ENCODE data around the gene TBC1D1. TPM values are rescaled to one million over a fixed set of nuclear protein-coding genes. Genes with fewer than 3 reads are reported as not detected.
"Not testable (repeated sequence)": the region's sequence is repeated elsewhere in the genome, so short reads cannot be mapped to it uniquely, and the experiment has no call there.

The TBC1D1 gene
- total RNA-seq, 1 donor from 2014 or later, result 78.9 TPM

- Mint-ChIP-seq H3K36me3 (peaks cover 1% of the 10 kb centered on the region), H3K4me1 (peaks cover 4% of the 10 kb centered on the region), H3K27ac (no peak overlapping the region), H3K27me3 (ENCODE audit: low read depth) (no peaks in the 10 kb centered on the region), H3K4me3 (no peak overlapping the region), H3K9me3 (peaks cover 19% of the 10 kb centered on the region)
- no peak for DNase-seq (ENCODE audit: low spot score in 2 of 2, unreplicated experiment in 2 of 2)
- no peak for TF ChIP-seq CTCF (IDR thresholded peaks at IDR 0.05; ENCODE audit: unreplicated experiment)
Measured at GRCh38 chr4:37971202-37971601, 80.3 kb downstream of the TBC1D1 start.

GRCh38 chr4:37973441-37973840, 82.6 kb downstream of the TBC1D1 start:
- no peak for TF ChIP-seq CTCF (IDR thresholded peaks at IDR 0.05; ENCODE audit: unreplicated experiment)
- Mint-ChIP-seq H3K9me3 (peaks cover 19% of the 10 kb centered on the region), H3K4me1 (peaks cover 4% of the 10 kb centered on the region), H3K27me3 (ENCODE audit: low read depth) (no peaks in the 10 kb centered on the region), H3K36me3 (peaks cover 1% of the 10 kb centered on the region), H3K4me3 (no peak overlapping the region), H3K27ac (no peak overlapping the region)
- DNase-seq (ENCODE audit: low spot score in 2 of 2, unreplicated experiment in 2 of 2), result no peak

- not testable (repeated sequence) for H3K36me3 Mint-ChIP-seq; H3K9me3 Mint-ChIP-seq; H3K4me1 Mint-ChIP-seq; H3K27ac Mint-ChIP-seq; H3K27me3 Mint-ChIP-seq (ENCODE audit: low read depth); H3K4me3 Mint-ChIP-seq; DNase-seq (ENCODE audit: low spot score in 2 of 2, unreplicated experiment in 2 of 2)
Measured at GRCh38 chr4:37975321-37975822, 84.5 kb downstream of the TBC1D1 start.

- no peaks in the 10 kb centered on the region for H3K36me3 Mint-ChIP-seq
- no peaks in the 10 kb centered on the region for H3K9me3 Mint-ChIP-seq
- H3K27me3 Mint-ChIP-seq (ENCODE audit: low read depth), result no peaks in the 10 kb centered on the region
- no peak for DNase-seq (ENCODE audit: low spot score in 2 of 2, unreplicated experiment in 2 of 2)
- H3K4me3 Mint-ChIP-seq, result peak overlapping the region; percentile 72
- TF ChIP-seq CTCF (IDR thresholded peaks at IDR 0.05; ENCODE audit: unreplicated experiment), result no peak
- peaks cover 11% of the 10 kb centered on the region for H3K4me1 Mint-ChIP-seq
- H3K27ac Mint-ChIP-seq, result peak overlapping the region; percentile 83
Measured at GRCh38 chr4:37976507-37976906, 85.6 kb downstream of the TBC1D1 start.

GRCh38 chr4:37976991-37977470, 86.1 kb downstream of the TBC1D1 start:
- peaks cover 15% of the 10 kb centered on the region for H3K4me1 Mint-ChIP-seq
- no peaks in the 10 kb centered on the region for H3K27me3 Mint-ChIP-seq (ENCODE audit: low read depth)
- TF ChIP-seq CTCF (IDR thresholded peaks at IDR 0.05; ENCODE audit: unreplicated experiment), result no peak
- no peaks in the 10 kb centered on the region for H3K9me3 Mint-ChIP-seq
- peak overlapping the region; percentile 72 for H3K4me3 Mint-ChIP-seq
- no peaks in the 10 kb centered on the region for H3K36me3 Mint-ChIP-seq
- peak overlapping the region; percentile 83 for H3K27ac Mint-ChIP-seq
- DNase-seq (ENCODE audit: low spot score in 2 of 2, unreplicated experiment in 2 of 2), result peak; percentile 46 to 65

- Mint-ChIP-seq H3K4me3 (peak overlapping the region; percentile 77), H3K27me3 (ENCODE audit: low read depth) (no peaks in the 10 kb centered on the region)
- DNase-seq (ENCODE audit: low spot score in 2 of 2, unreplicated experiment in 2 of 2), result peak in 1 of 2 experiments; percentile 62
Measured at GRCh38 chr4:37977471-37978247, 86.8 kb downstream of the TBC1D1 start.

More at GRCh38 chr4:37977471-37978247, 86.8 kb downstream of the TBC1D1 start:
- H3K36me3 Mint-ChIP-seq, result no peaks in the 10 kb centered on the region
- peaks cover 22% of the 10 kb centered on the region for H3K4me1 Mint-ChIP-seq
- TF ChIP-seq CTCF (IDR thresholded peaks at IDR 0.05; ENCODE audit: unreplicated experiment), result peak; percentile 22
- no peaks in the 10 kb centered on the region for H3K9me3 Mint-ChIP-seq
- peak overlapping the region; percentile 78 for H3K27ac Mint-ChIP-seq

Measured in mesothelial cell of epicardium (in vitro differentiated cells).